H1 (cell line): Measurements from ENCODE around the gene STK32C. TPM values are rescaled to one million over a fixed set of nuclear protein-coding genes. Genes with fewer than 3 reads are reported as not detected.

Experiments used
- HDAC6 ChIP-seq: IDR thresholded peaks from one replicate; pipeline ENCODE4 v1.7.1; 2012; ENCODE audit warnings: low read depth, mild to moderate bottlenecking, inconsistent platforms, low read length, moderate library complexity
- KDM5A ChIP-seq: fragments of 200-600 bp; IDR thresholded peaks from 2 replicates; pipeline ENCODE4 v1.7.1; 2012; ENCODE audit warnings: mild to moderate bottlenecking, low read length, inconsistent platforms, mixed read lengths
- RBBP5 ChIP-seq: IDR thresholded peaks from 2 replicates; pipeline ENCODE4 v1.7.1; 2012; ENCODE audit warnings: low read depth, mild to moderate bottlenecking, inconsistent platforms, low read length, moderate library complexity, borderline replicate concordance
- SP1 ChIP-seq: IDR thresholded peaks from 2 replicates; pipeline ENCODE4 v1.6.1; 2011; ENCODE audit warnings: low read depth, low read length
- polyA plus RNA-seq, 7 experiments: library from polyadenylated mRNA; depleted of rRNA in 3 of 7; stranded (reverse) in 5 of 7; unstranded in 2 of 7; fragments of >200 nt in 5 of 7; fragments of 200-250 nt in 2 of 7; gene quantifications; 1 replicate in 5 of 7; 2 replicates in 1 of 7; 4 replicates in 1 of 7; pipeline versions ENCODE4 v1.2.1 to v1.2.3, GENCODE V29; 2011 to 2013; ENCODE audit warnings: missing spikeins in 2 of 7, mixed read lengths in 2 of 7
- total RNA-seq: library from RNA; stranded (reverse); fragmentation: NEBNext Ultra II Directional; extraction: Animal tissue kit (Norgen Biotek cat#: 25700); gene quantifications from 2 replicates; pipeline ENCODE4 v1.2.1, GENCODE V29; 2021

STK32C gene
- total and polyA plus RNA-seq, 2 of the 8 experiments (the other 6 are each of a cell fraction or from before 2014, with no cell fraction given), result 10.6 to 15.6 TPM

DNA sequence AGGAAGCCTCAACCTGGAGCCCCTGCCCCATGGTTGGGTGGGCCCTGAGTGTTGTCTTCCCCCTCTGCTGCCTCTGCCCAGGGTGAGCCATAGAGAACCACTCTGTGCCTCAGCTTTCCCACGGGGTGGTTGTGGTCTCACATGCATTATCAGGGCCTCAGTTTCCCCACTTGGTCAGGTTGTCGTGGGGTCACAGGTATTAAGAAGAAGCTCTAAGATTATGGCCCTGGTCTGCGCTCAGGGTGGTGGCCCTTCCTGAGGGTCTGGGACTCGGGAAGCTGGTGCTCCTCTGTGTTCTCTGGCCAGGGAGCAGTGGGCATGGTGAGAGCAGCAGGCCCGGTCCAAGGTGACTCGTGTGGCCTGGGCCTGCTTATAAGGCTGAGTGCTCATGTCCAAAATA is 42.0 kb upstream of the STK32C start (continued):
- TF ChIP-seq RBBP5 (no peak), HDAC6 (no peak), KDM5A (no peak), SP1 (no peak)
- TF ChIP-seq, all 59 proteins: peak for 0
